Natural killer cell treated with Interleukin-12 subunit alpha and Interleukin-12 subunit beta and Interleukin-15 and Interleukin-18, amount 100 ng/mL, for 72 hours (primary cell): ENCODE measurements around the gene C2orf66. TPM values are rescaled to one million over a fixed set of nuclear protein-coding genes. Genes with fewer than 3 reads are reported as not detected.

Source experiments
- ATAC-seq, 2 donors: fragments of 150-1000 bp; cut with Tn5 transposase in 1 of 2; sonication (Bioruptor Pico), chemical (Tn5 transposase) in 1 of 2; 2 replicates each; pipeline ENCODE4 v1.10.0; 2021
- DNase-seq: peaks from one replicate; pipeline ENCODE4 v3.0.0; 2022; ENCODE audit warnings: low spot score
- H3K27ac Mint-ChIP-seq, 2 donors: 1 replicate in 1 of 2; 2 replicates in 1 of 2; pipeline ENCODE4 v1.8.0; 2022; ENCODE audit warnings: mixed read lengths in 2 of 2, mild to moderate bottlenecking in 1 of 2, moderate library complexity in 1 of 2
- H3K27me3 Mint-ChIP-seq, 2 donors: 1 replicate in 1 of 2; 2 replicates in 1 of 2; pipeline ENCODE4 v1.8.0; 2022; ENCODE audit warnings: mixed read lengths in 2 of 2
- H3K36me3 Mint-ChIP-seq: one replicate; pipeline ENCODE4 v1.8.0; 2022; ENCODE audit warnings: mixed read lengths
- H3K4me1 Mint-ChIP-seq, 2 donors: 1 replicate in 1 of 2; 2 replicates in 1 of 2; pipeline ENCODE4 v1.8.0; 2022; ENCODE audit warnings: low read depth in 2 of 2, mixed read lengths in 2 of 2, mild to moderate bottlenecking in 1 of 2
- H3K4me3 Mint-ChIP-seq: one replicate; pipeline ENCODE4 v1.8.0; 2022; ENCODE audit warnings: mixed read lengths
- H3K9me3 Mint-ChIP-seq: 2 replicates; pipeline ENCODE4 v1.8.0; 2022; ENCODE audit warnings: mixed read lengths
- total RNA-seq, 2 donors: library from RNA; stranded (reverse); gene quantifications; one replicate each; pipeline ENCODE4 v1.2.3, GENCODE V29; 2022

C2orf66 gene
- total RNA-seq, 2 donors from 2014 or later = 0.21 to 1.3 TPM

- no peak overlapping the region for H3K27ac Mint-ChIP-seq
- ATAC-seq = no peak
These were observed 981 bp downstream of the C2orf66 start for GRCh38 chr2:196808083-196808665.

GRCh38 chr2:196804381-196804780, 4.8 kb downstream of the C2orf66 start:
- Mint-ChIP-seq H3K27me3 (peaks cover 20 to 36% of the 10 kb centered on the region in 2 donors), H3K27ac (no peak overlapping the region), H3K36me3 (no peaks in the 10 kb centered on the region), H3K4me3 (no peak overlapping the region), H3K4me1 (peaks cover 0 to 5% of the 10 kb centered on the region in 2 donors), H3K9me3 (no peaks in the 10 kb centered on the region)
- ATAC-seq (no peak), DNase-seq (no peak)

More at GRCh38 chr2:196808083-196808665, 981 bp downstream of the C2orf66 start:
- Mint-ChIP-seq H3K4me3 (no peak overlapping the region), H3K27me3 (peaks cover 40 to 48% of the 10 kb centered on the region in 2 donors), H3K4me1 (peaks cover 0 to 2% of the 10 kb centered on the region in 2 donors), H3K36me3 (no peaks in the 10 kb centered on the region), H3K9me3 (no peaks in the 10 kb centered on the region)
- DNase-seq = no peak

- Mint-ChIP-seq H3K27ac (no peak overlapping the region), H3K9me3 (no peaks in the 10 kb centered on the region), H3K4me3 (no peak overlapping the region), H3K27me3 (peaks cover 13 to 30% of the 10 kb centered on the region in 2 donors), H3K36me3 (peaks cover under 1% of the 10 kb centered on the region), H3K4me1 (peaks cover 1 to 3% of the 10 kb centered on the region in 2 donors)
- DNase-seq (no peak), ATAC-seq (no peak)
These were observed 6.8 kb downstream of the C2orf66 start for GRCh38 chr2:196802401-196802800.

DNA sequence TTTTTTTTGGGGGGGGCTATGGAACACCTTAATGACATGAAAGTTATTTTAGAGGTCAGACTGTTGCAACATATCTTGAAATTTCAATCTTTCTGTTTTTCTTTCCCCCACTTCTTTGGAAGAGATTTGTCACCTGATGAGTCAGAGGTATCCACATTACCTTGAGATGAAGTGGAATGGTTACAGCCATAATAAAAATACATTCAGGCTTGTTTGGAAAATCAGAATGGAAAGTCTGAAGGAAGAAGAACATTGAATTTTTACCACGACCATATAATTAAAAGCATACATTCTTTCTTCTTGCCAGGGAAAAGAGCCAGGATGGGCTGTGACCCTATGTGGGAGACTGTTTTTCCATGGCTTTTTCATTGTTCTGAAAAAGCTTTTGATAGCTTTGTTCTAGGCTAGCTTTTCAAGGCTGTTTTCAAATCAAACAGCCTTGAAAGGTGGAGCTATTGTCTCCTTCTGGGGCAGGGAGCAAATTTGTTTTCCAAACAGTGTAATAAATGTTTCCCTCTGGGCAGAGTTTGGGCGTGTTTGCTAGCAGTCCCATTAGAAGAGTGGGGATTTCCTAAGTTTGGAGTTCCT, 7.4 kb downstream of the C2orf66 start:
- DNase-seq = no peak
- peaks cover 11 to 30% of the 10 kb centered on the region in 2 donors for H3K27me3 Mint-ChIP-seq
- H3K4me3 Mint-ChIP-seq = no peak overlapping the region
- H3K36me3 Mint-ChIP-seq = peaks cover 6% of the 10 kb centered on the region
- H3K4me1 Mint-ChIP-seq = peaks cover 4 to 8% of the 10 kb centered on the region in 2 donors
- ATAC-seq = no peak
- H3K27ac Mint-ChIP-seq = no peak overlapping the region
- H3K9me3 Mint-ChIP-seq = no peaks in the 10 kb centered on the region

GRCh38 chr2:196798980-196799379, 10.2 kb downstream of the C2orf66 start:
- Mint-ChIP-seq H3K4me1 (peaks cover 10% of the 10 kb centered on the region in 2 donors), H3K4me3 (peak overlapping the region; percentile 93), H3K9me3 (no peaks in the 10 kb centered on the region), H3K36me3 (peaks cover 9% of the 10 kb centered on the region), H3K27ac (peak overlapping the region; percentile 90 to 98), H3K27me3 (peaks cover 3 to 19% of the 10 kb centered on the region in 2 donors)
- DNase-seq = no peak
- ATAC-seq = no peak

DNA sequence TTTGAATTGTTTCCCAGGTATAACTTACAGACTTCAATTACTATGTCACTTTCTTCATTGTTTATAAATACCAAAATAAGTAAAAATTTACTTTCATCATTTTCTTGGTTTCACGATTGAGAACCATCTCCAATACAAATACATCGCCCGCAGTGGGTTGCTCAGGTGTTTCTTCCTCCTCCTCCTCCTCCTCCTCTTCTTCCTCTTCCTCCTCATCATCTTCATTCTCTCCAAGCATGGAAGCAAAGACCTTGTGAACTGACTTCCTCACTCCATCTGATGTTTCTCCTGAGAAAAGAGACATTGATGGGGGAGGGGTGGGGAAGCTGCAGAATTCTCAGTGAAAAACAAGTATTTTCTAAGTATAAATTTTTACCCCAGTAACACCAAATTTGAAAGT, 16.3 kb downstream of the C2orf66 start:
- H3K9me3 Mint-ChIP-seq = no peaks in the 10 kb centered on the region
- peaks cover 25% of the 10 kb centered on the region for H3K36me3 Mint-ChIP-seq
- no peak overlapping the region for H3K4me3 Mint-ChIP-seq
- peaks cover 7 to 10% of the 10 kb centered on the region in 2 donors for H3K4me1 Mint-ChIP-seq
- no peak overlapping the region for H3K27ac Mint-ChIP-seq
- no peak for DNase-seq
- H3K27me3 Mint-ChIP-seq = no peaks in the 10 kb centered on the region
- ATAC-seq = no peak

DNA sequence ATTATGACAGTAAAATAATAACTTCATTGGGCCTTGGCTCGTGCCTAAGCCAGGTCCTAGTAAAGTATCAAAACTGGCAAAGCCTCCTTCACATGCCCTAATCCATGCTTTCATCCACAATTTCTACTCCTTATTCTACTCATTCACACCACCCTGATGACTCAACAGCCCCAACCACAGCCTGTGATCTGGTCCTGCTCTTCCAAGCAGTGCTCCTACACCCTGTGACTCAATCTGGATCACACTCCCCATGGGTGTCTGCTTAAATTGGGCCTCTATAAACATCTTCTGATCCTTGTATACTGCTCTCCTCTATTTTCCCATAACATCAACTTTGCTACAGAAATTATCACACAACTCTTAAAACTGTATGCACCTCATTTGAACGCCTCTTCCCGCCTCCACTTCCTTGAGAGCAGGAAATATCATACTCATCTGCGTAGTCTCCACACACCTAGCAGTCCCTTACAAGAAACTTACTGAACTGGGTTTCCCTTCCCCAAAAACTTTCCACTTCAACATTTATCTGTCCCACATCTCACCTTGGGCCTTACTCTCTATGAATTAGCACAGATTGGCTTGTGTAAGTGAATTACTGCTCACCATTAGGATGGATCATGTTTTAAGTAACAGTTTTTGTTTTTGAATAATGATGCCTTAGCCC, 25.6 kb downstream of the C2orf66 start:
- no peaks in the 10 kb centered on the region for H3K9me3 Mint-ChIP-seq
- ATAC-seq (peak; percentile 74 to 77), DNase-seq (no peak)
- H3K36me3 Mint-ChIP-seq = peaks cover 27% of the 10 kb centered on the region
- peak overlapping the region; percentile 18 to 47 for H3K27ac Mint-ChIP-seq
- H3K4me1 Mint-ChIP-seq = peaks cover 6 to 8% of the 10 kb centered on the region in 2 donors
- no peaks in the 10 kb centered on the region for H3K27me3 Mint-ChIP-seq
- peak overlapping the region; percentile 28 for H3K4me3 Mint-ChIP-seq

DNA sequence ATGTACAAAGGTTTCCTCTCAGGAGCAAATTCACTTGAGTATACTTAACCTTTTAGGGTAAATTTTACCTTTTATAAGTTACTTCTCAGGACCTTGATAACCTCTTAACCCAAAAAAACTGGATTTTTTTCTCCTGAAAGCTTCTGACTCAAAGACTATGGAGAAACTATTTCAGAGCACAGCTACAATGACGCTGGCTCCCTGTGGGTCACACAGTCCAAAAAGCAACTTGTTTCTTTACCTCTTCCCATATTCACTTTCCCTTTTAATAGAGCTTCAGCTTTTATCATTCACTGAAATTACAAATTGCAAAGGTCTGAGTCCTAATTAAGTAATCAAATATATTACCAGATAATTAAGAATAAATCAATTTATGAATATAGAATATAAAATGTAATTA, 42.1 kb downstream of the C2orf66 start:
- H3K36me3 Mint-ChIP-seq = peaks cover 20% of the 10 kb centered on the region
- DNase-seq = no peak
- H3K27ac Mint-ChIP-seq = no peak overlapping the region

DNA sequence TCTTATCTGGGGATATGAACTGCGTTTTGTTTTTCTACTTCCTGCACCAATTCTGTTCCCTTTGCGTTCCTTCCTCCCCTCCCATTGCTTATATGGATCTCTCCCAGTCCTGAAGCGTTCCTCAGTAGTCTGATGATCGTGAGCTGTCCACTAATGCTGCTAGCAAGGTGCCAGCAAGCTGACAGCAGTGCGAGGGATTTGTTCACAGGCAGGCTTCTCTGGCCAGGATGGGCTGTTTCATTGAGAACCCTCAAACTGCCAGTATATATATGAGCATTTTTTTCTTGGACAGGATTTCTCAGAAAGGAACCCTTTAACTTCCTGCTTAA, 49.8 kb downstream of the C2orf66 start:
- no peaks in the 10 kb centered on the region for H3K27me3 Mint-ChIP-seq
- no peak overlapping the region for H3K4me3 Mint-ChIP-seq
- ATAC-seq (no peak), DNase-seq (no peak)
- H3K9me3 Mint-ChIP-seq = peaks cover 20% of the 10 kb centered on the region
- peaks cover 28% of the 10 kb centered on the region for H3K36me3 Mint-ChIP-seq
- no peak overlapping the region for H3K27ac Mint-ChIP-seq
- no peaks in the 10 kb centered on the region for H3K4me1 Mint-ChIP-seq

More for the DNA sequence above, 42.1 kb downstream of the C2orf66 start:
- no peak for ATAC-seq
- no peak overlapping the region for H3K4me3 Mint-ChIP-seq
- no peaks in the 10 kb centered on the region for H3K9me3 Mint-ChIP-seq
- H3K27me3 Mint-ChIP-seq = no peaks in the 10 kb centered on the region
- H3K4me1 Mint-ChIP-seq = no peaks in the 10 kb centered on the region

- no peak for DNase-seq
- Mint-ChIP-seq H3K27ac (no peak overlapping the region), H3K4me3 (no peak overlapping the region), H3K4me1 (no peaks in the 10 kb centered on the region), H3K9me3 (peaks cover 25% of the 10 kb centered on the region), H3K36me3 (peaks cover 33% of the 10 kb centered on the region), H3K27me3 (no peaks in the 10 kb centered on the region)
- no peak for ATAC-seq
These were observed 50.4 kb downstream of the C2orf66 start for GRCh38 chr2:196758474-196759377.

Other genes with a start within 250 kb of the C2orf66 start
- 1 to 10 TPM; 1.2 to 2.1 TPM for gene HECW2, start 215.8 kb downstream of the C2orf66 start, total RNA-seq
- 10 to 100 TPM; 12.0 to 43.5 TPM for gene CCDC150, start 169.6 kb downstream of the C2orf66 start, total RNA-seq
- gene GTF3C3, start 9.7 kb downstream of the C2orf66 start, total RNA-seq = 10 to 100 TPM; 54.2 to 65.0 TPM
- gene PGAP1, start 117.4 kb upstream of the C2orf66 start, total RNA-seq = 10 to 100 TPM; 11.6 to 65.0 TPM